Pons (tissue), 1 donor: ENCODE data around the gene OR2L3.
"Not testable (repeated sequence)": the region's sequence is repeated elsewhere in the genome, so short reads cannot be mapped to it uniquely, and the experiment has no call there.

Experiments used
- DNase-seq: peaks from one replicate; pipeline ENCODE4 v3.0.0-alpha.2; 2016; ENCODE audit warnings: low spot score

OR2L3 gene, protein sequence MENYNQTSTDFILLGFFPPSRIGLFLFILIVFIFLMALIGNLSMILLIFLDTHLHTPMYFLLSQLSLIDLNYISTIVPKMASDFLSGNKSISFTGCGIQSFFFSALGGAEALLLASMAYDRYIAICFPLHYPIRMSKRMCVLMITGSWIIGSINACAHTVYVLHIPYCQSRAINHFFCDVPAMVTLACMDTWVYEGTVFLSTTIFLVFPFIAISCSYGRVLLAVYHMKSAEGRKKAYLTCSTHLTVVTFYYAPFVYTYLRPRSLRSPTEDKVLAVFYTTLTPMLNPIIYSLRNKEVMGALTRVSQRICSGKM

DNA sequence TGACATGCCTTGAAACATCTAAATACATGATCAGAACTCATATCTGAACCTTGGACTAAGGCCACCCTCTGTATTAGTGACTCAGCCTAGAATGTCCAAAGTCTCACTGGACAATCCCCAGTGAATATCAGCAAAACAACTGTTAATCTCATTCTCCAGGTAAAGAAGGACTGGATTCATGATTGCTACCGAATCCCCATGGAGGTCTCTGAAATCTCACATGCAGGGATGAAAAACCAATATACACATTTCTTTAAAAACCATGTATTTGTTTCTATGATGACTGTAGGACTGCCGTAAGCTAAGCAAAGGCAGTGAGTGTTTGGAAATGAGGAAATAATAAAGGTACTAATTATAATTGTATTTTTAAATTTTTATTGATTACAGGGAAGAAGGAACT is at the start of gene OR2L3:
TSS of gene OR2L3 (plus strand) at position 301 of the 400 bp plus-strand sequence. CDS start 13,846 bp downstream, outside the sequence.
- DNase-seq: no peak

DNA sequence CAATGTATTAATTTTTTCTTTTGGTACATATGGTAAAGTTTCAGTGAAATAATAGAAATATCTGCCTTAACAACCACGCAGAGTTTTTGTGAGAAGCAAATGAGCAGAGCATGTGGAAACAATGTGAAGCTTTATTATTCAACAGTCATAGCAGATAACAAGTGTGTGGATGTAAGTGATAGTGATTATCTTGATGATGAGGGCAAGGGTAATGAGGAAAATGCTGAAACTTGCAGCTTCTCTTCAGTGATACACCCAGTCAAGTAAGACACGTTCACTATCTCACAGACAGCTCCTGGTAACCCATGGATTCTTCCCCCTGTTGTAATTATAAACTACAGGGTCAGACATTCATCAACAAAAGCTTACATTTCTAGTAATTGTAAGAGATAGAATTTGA is 47.8 kb upstream of the OR2L3 start:
- no peak for DNase-seq

GRCh38 chr1:248000169-248000568 is 46.5 kb upstream of the OR2L3 start:
- DNase-seq: no peak

DNA sequence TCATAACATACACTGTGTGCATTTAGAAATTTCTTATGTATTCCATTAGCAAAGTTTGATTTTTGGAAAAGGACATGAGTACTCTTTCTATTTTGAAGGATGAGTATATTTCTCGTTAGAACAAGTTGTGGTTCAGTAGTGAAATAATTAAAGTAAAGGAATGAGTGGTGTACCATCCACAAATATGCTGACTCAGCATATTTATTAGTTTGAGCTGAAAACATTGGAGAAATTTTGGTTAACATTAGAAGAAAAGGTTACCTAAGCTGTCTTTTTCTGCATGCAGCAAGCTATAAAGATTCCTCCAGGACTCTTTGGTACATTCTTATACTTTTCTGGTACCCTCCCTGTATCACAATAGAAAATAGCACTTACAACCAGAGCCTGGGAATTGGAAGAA is 38.9 kb upstream of the OR2L3 start:
- no peak for DNase-seq

- no peak for DNase-seq
These were observed 37.0 kb upstream of the OR2L3 start for GRCh38 chr1:248009681-248010080.

DNA sequence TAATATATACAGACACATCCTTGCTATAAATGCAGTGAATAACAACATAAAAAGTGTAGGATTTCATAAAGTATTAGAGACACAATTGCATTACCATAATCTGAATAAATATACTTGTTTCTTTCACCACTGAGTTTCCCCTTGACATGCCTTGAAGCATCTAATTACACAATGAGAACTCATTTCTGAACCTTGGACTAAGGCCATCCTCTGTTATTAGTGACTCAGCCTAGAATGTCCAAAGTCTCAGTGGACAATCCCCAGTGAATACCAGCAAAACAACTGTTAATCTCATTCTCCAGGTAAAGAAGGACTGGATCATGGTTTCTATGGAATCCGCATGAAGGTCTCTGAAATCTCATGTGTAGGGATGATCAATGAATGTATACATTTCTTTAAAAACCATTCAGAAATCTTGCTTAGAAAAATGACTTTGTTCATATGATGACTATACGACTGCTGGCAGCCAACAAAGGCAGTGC is 33.4 kb upstream of the OR2L3 start, which contains the start of gene OR2L5:
TSS of gene OR2L5 (plus strand) at position 432 of the 482 bp plus-strand sequence. CDS start 8,288 bp downstream, outside the sequence.
- peak; percentile 35 for DNase-seq

DNA sequence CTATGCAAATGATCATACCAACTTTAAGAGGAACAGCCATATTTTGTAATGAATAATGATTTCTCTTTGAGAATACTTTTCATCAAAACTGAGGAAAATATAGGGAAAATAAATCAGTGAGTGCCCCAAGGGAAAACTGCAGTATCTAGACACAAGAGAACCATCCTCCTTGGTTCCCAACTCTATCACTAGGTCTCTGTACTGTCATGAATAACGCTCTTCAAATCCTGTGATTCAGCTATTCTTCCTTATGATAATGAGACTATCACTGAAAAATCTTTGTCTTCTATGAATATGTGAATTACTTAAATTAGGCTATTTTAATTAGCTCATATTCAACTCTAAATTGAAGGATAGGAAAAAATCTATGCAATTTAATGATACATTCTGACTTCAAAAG is 30.8 kb upstream of the OR2L3 start:
- DNase-seq: peak; percentile 63

DNA sequence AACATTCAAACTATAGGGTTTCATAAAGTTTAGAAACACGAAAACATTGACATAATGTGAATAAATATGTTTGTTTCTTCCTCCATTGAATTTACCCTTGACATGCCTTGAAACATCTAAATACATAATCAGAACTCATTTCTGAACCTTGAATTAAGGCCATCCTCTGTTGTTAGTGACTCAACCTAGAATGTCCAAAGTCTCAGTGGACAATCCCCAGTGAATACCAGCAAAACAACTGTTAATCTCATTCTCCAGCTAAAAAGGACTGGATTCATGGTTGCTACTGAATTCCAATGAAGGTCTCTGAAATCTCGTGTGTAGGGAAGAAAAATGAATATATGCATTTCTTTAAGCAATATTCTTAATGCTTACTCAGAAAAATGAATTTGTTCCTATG is 16.9 kb upstream of the OR2L3 start, which contains the start of gene OR2L2:
TSS of gene OR2L2 (plus strand) at position 301 of the 400 bp plus-strand sequence. CDS start 8,198 bp downstream, outside the sequence.
- DNase-seq: no peak

DNA sequence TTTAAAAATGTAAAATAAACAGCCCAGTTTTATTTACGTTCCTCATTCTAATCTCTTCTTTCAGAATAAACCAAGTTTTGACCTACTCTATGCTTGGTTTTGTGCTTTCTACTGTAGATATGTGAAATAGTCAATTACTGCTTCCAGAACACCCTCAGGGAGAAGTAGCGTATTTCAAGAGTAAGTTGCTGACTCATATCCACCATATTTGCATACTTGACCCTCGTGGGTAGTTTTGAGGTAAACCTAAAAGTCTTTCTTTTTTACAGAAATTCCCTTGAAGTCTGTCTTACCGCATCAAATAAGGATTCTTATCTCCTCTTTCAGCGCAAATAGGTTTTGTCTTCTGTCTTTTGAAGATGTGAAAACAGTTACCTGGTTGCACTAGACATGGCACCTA is 1.4 kb upstream of the OR2L3 start:
- DNase-seq: no peak

DNA sequence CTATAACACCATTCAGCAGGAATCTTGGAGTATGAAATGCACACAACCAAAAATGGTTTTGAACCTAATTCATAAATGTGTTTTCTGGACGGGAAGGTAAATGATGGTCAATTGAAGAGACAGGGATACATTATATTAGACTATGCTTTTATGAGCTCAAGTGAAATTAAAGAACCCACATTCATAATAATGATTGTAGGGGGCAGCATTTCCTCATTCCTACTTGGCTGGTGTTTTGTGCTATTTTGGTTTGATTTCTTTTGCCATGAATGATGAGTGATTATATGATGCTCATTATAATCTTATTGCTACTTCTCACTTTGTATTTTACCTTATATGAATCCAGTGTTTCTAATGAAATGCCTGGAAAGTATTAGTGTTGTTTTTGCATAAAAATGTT is 372 bp downstream of the OR2L3 start:
- DNase-seq: no peak

DNA sequence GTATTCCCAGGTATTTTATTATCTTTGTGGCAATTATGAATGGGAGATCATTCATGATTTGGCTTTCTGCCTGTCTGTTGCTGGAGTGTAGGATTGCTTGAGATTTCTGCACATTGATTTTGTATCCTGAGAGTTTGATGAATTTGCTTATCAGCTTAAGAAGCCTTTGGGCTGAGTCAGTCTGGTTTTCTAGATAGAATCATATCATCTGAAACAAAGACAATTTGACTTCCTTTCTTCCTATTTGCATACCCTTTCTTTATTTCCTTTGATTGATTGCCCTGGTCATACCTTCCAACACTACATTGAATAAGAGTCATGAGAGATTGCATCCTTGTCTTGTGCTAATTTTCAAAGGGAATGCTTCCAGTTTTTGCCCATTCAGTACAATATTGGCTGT is 8.0 kb downstream of the OR2L3 start:
- no peak for DNase-seq

GRCh38 chr1:248055261-248055660 is 8.6 kb downstream of the OR2L3 start:
- no peak for DNase-seq

DNA sequence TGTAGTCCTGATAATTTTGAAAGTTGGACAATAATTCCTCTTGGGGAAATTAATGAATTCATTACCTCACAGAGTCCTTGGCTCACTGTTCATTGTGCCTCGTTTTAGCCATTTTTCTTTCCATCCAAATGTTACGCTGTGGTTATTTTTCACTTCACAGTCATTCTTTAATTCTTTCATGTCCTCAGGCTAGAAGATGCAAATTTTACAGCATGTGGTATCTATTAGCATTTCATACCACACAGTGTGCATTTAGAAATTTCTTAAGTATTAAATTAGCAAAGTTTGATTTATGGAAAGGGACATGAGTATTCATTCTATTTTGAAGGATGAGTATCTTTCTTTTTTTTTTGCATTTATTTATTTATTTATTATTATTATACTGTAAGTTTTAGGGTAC is 18.4 kb downstream of the OR2L3 start:
- no peak for DNase-seq

DNA sequence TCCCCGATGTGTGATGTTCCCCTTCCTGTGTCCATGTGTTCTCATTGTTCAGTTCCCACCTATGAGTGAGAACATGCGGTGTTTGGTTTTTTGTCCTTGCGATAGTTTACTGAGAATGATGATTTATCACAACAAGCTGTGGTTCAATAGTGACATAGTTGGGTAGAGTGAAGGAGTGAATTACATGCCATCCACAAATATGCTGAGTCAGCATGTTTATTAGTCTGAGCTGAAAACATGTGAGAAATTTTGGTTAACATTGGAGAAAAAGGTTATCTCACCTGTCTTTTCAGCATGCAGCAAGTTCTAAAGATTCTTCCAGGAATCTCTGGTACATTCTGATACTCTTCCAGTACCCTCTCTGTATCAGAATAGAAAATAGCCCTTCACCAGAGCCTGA is 19.0 kb downstream of the OR2L3 start:
- DNase-seq: no peak

DNA sequence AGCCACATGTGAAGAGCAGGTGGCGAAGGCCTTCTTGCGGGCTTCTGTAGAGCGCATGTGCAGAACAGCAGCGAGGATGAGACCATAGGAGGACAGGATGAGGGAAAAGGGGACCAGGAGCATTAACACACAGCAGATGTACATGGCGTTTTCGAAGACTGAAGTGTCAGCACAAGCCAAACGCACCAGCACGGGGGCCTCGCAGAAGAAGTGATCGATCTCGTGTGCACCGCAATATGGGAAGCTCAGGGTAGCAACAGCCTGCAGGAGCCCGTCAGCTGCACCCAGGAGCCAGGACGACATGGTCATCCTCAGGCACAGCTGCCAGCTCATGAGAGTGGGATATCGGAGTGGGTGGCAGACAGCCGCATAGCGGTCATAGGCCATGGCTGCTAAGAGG is 37.2 kb downstream of the OR2L3 start:
- DNase-seq: not testable (repeated sequence)

GRCh38 chr1:248094884-248095283 is 48.2 kb downstream of the OR2L3 start, which contains the start of gene OR2L13:
Gene OR2L13, plus strand, starts transcription at chr1:248095184. Its CDS starts 4,192 bp downstream, at chr1:248099376.
- no peak for DNase-seq

DNA sequence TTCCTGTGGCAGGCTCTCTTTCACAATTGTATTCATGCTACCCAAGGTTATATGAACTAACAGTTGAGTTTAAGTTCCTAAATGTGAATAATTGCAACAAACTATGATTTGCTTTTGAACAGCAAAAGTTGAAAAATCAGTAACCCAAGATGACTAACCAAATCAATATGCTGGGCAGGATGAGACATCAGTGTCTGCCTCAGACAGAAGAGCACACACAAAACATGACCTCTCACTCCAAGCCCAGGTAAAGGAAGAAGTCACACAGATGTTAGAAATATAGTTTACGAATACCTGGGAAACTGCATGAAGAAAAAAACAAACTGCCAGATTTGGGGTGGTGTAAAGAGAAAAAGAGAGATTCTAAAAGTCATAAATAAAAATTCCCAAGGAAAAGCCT is 51.9 kb downstream of the OR2L3 start:
- no peak for DNase-seq

DNA sequence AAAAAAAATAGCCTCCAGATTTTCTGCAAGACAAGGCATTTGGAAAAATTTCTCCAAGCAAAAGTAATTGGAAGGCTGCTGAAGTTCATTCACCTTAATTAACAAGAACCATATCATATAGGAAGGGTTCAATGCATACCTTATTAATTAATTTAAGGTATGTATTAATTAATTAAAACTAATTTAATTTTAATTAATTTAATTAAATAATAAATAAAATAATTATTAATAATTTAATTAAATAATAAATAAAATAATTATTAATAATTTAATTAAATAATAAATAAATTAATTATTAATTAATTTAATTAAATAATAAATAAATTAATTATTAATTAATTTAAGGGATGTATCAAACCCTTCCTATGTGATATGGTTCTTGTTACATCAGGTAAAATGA is 56.2 kb downstream of the OR2L3 start:
- no peak for DNase-seq

DNA sequence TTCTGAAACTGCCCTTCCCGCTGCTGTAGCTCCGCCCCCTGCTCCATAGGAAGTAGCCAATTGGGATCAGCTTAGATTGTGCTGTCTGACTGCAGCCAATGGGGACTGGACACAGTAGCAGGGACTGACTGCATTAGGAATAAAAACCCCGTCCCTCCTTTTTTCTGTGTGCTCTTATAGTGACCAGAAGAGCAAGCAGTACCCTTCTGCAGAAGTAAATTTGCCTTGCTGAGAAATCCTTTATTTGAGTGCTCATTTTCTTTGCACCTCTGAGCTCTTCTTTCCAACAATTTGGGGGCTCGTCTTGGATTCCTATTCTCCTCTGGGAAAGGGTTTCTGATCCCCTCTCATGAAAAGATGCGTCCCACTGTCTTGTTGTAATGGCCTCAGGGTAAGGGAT is 64.5 kb downstream of the OR2L3 start:
- DNase-seq: no peak
